H1 (cell line): ENCODE data around the gene DMC1. TPM values are rescaled to one million over a fixed set of nuclear protein-coding genes. Genes with fewer than 3 reads are reported as not detected.

ENCODE experiments used
- CTCF ChIA-PET: fragments of 300-600 bp; sonication (Branson Sonifier 250); formaldehyde crosslinking; loops from one replicate; lab custom pipeline; 2021; ENCODE audit not compliant: partially characterized antibody; lab: Charles Lee
- POLR2A ChIA-PET: fragments of 300-600 bp; sonication (Branson Sonifier 250); formaldehyde crosslinking; loops from one replicate; lab custom pipeline; 2021; ENCODE audit warnings: inconsistent platforms; ENCODE audit not compliant: partially characterized antibody; lab: Charles Lee
- DNase-seq, 2 experiments: peaks; one replicate each; pipeline versions ENCODE4 v3.0.0 to v3.0.0-alpha.2; 2010 to 2022; ENCODE audit warnings: low spot score in 2 of 2, low read depth in 1 of 2, mixed read lengths in 1 of 2
- FAIRE-seq: peaks from 2 replicates; lab custom pipeline; 2011; peaks lifted over from hg19 to GRCh38; lab: Jason Lieb, UNC
- H2AFZ ChIP-seq: 2 replicates; pipeline ENCODE4 v1.8.1; 2012; ENCODE audit warnings: low read length, inconsistent platforms
- H2AK5ac ChIP-seq: 2 replicates; pipeline ENCODE4 v1.6.1; 2013; ENCODE audit warnings: low read depth, low read length
- H2BK120ac ChIP-seq: replicated peaks from 2 replicates; pipeline ENCODE3; 2013; ENCODE audit warnings: low read depth, low read length, inconsistent platforms
- H2BK12ac ChIP-seq: 2 replicates; pipeline ENCODE4 v1.6.1; 2013; ENCODE audit warnings: low read depth, low read length
- H2BK15ac ChIP-seq: 2 replicates; pipeline ENCODE4 v1.6.1; 2013; ENCODE audit warnings: low read length
- H2BK20ac ChIP-seq: 2 replicates; pipeline ENCODE4 v1.6.1; 2013; ENCODE audit warnings: low read length
- H2BK5ac ChIP-seq: 2 replicates; pipeline ENCODE4 v1.6.1; 2013; ENCODE audit warnings: low read depth, low read length
- H3K14ac ChIP-seq: 2 replicates; pipeline ENCODE4 v1.6.1; 2013; ENCODE audit warnings: inconsistent platforms; ENCODE audit not compliant: insufficient read length
- H3K18ac ChIP-seq: 2 replicates; pipeline ENCODE4 v1.6.1; 2013; ENCODE audit warnings: low read length; ENCODE audit errors: extremely low read depth
- H3K23ac ChIP-seq: 2 replicates; pipeline ENCODE4 v1.6.1; 2013; ENCODE audit warnings: inconsistent platforms; ENCODE audit not compliant: insufficient read length
- H3K23me2 ChIP-seq: 2 replicates; pipeline ENCODE4 v1.6.1; 2013; ENCODE audit warnings: low read depth, low read length
- H3K27ac ChIP-seq: 2 replicates; pipeline ENCODE4 v1.6.1; 2011; ENCODE audit warnings: low read depth, low read length, inconsistent platforms
- H3K27me3 ChIP-seq, 4 experiments: replicated peaks in 1 of 4; 1 replicate in 1 of 4; 2 replicates in 3 of 4; pipeline versions ENCODE4 v1.6.1 to v1.8.1; 2011 to 2013; ENCODE audit warnings: low read length in 3 of 4, mild to moderate bottlenecking in 3 of 4, inconsistent platforms in 2 of 4, mixed read lengths in 2 of 4, moderate library complexity in 1 of 4; ENCODE audit not compliant: control insufficient read depth in 3 of 4, insufficient read depth in 3 of 4; ENCODE audit errors: extremely low read depth in 1 of 4
- H3K36me3 ChIP-seq, 4 experiments: 2 replicates each; pipeline versions ENCODE4 v1.6.1 to v1.8.1; 2011 to 2013; ENCODE audit warnings: mild to moderate bottlenecking in 4 of 4, low read length in 3 of 4, moderate library complexity in 2 of 4, control low read depth in 1 of 4, inconsistent platforms in 1 of 4; ENCODE audit not compliant: insufficient read depth in 4 of 4, control insufficient read depth in 2 of 4
- H3K4ac ChIP-seq: replicated peaks from 2 replicates; pipeline ENCODE3; 2013; ENCODE audit warnings: low read length, low read depth, mixed read lengths, inconsistent platforms; ENCODE audit not compliant: insufficient read length
- H3K4me1 ChIP-seq, 4 experiments: replicated peaks in 1 of 4; 1 replicate in 1 of 4; 2 replicates in 3 of 4; pipeline versions ENCODE4 v1.6.1 to v1.8.1; 2011 to 2013; ENCODE audit warnings: low read length in 3 of 4, inconsistent platforms in 2 of 4, mixed read lengths in 1 of 4; ENCODE audit not compliant: insufficient read depth in 4 of 4, control insufficient read depth in 3 of 4
- H3K4me2 ChIP-seq, 2 experiments: 2 replicates each; pipeline versions ENCODE4 v1.6.1 to v1.8.1; 2011 to 2013; ENCODE audit warnings: low read depth in 2 of 2, low read length in 2 of 2, control low read depth in 1 of 2, inconsistent platforms in 1 of 2, mild to moderate bottlenecking in 1 of 2; ENCODE audit not compliant: insufficient read depth in 1 of 2
- H3K4me3 ChIP-seq, 4 experiments: fragments of 200-600, 300-600 bp in 1 of 4; sonication (generic), shearing (Covaris generic), sonication (Bioruptor Twin) in 1 of 4; 2 replicates each; pipeline versions ENCODE4 v1.5.1 to v1.8.1; 2011 to 2016; ENCODE audit warnings: low read length in 4 of 4, low read depth in 3 of 4, control low read depth in 2 of 4, inconsistent platforms in 2 of 4, mild to moderate bottlenecking in 2 of 4, mixed read lengths in 1 of 4, moderate library complexity in 1 of 4; ENCODE audit not compliant: insufficient read depth in 2 of 4; ENCODE audit errors: extremely low read depth in 1 of 4
- H3K56ac ChIP-seq: replicated peaks from 2 replicates; pipeline ENCODE3; 2013; ENCODE audit warnings: low read depth, mild to moderate bottlenecking, mixed read lengths, low read length, inconsistent platforms; ENCODE audit not compliant: insufficient read length
- H3K79me1 ChIP-seq: 2 replicates; pipeline ENCODE4 v1.6.1; 2013; ENCODE audit warnings: low read depth, low read length, control low read depth
- H3K79me2 ChIP-seq, 2 experiments: 2 replicates each; pipeline versions ENCODE4 v1.6.1 to v1.8.1; 2012 to 2013; ENCODE audit warnings: low read length in 2 of 2, mild to moderate bottlenecking in 2 of 2, inconsistent platforms in 1 of 2; ENCODE audit not compliant: insufficient read depth in 2 of 2, control insufficient read depth in 1 of 2
- H3K9ac ChIP-seq, 4 experiments: replicated peaks in 1 of 4; 1 replicate in 1 of 4; 2 replicates in 3 of 4; pipeline versions ENCODE4 v1.6.1 to v1.8.1; 2011 to 2013; ENCODE audit warnings: low read depth in 3 of 4, low read length in 3 of 4, control low read depth in 2 of 4, mild to moderate bottlenecking in 2 of 4, moderate library complexity in 2 of 4, inconsistent platforms in 1 of 4; ENCODE audit errors: extremely low read depth in 1 of 4
- H3K9me3 ChIP-seq, 2 experiments: 2 replicates each; pipeline versions ENCODE4 v1.6.1 to v1.8.1; 2012 to 2013; ENCODE audit warnings: mild to moderate bottlenecking in 2 of 2, moderate library complexity in 2 of 2, control low read depth in 1 of 2, inconsistent platforms in 1 of 2, low read depth in 1 of 2, low read length in 1 of 2, mixed read lengths in 1 of 2; ENCODE audit not compliant: insufficient read depth in 2 of 2
- H4K20me1 ChIP-seq, 2 experiments: replicated peaks in 1 of 2; 2 replicates each; pipeline versions ENCODE3 to v1.8.1; 2011 to 2013; ENCODE audit warnings: inconsistent platforms in 2 of 2, low read length in 2 of 2, mild to moderate bottlenecking in 1 of 2; ENCODE audit not compliant: insufficient read depth in 2 of 2, control insufficient read depth in 1 of 2
- H4K5ac ChIP-seq: 2 replicates; pipeline ENCODE4 v1.6.1; 2013; ENCODE audit warnings: low read length, low read depth, mixed read lengths, inconsistent platforms; ENCODE audit not compliant: insufficient read length
- H4K8ac ChIP-seq: 2 replicates; pipeline ENCODE4 v1.8.0; 2013; ENCODE audit warnings: mild to moderate bottlenecking, moderate library complexity, low read length, inconsistent platforms; ENCODE audit not compliant: insufficient read depth; ENCODE audit errors: extremely low read depth
- H4K91ac ChIP-seq: replicated peaks from 2 replicates; pipeline ENCODE3; 2013; ENCODE audit warnings: low read length, mixed read lengths, inconsistent platforms; ENCODE audit not compliant: insufficient read length
- ATF3 ChIP-seq: IDR thresholded peaks from 2 replicates; pipeline ENCODE4 v1.6.1; 2011; ENCODE audit warnings: low read depth, mild to moderate bottlenecking, low read length; ENCODE audit not compliant: insufficient read depth
- CREB1 ChIP-seq: IDR thresholded peaks from 2 replicates; pipeline ENCODE4 v1.6.1; 2012; ENCODE audit warnings: inconsistent platforms
- HDAC6 ChIP-seq: IDR thresholded peaks from one replicate; pipeline ENCODE4 v1.7.1; 2012; ENCODE audit warnings: low read depth, mild to moderate bottlenecking, inconsistent platforms, low read length, moderate library complexity
- JUND ChIP-seq: IDR thresholded peaks from 2 replicates; pipeline ENCODE4 v1.6.1; 2011; ENCODE audit warnings: mild to moderate bottlenecking, improper control_type of control experiment, low read length
- KDM4A ChIP-seq: IDR thresholded peaks from one replicate; pipeline ENCODE4 v1.7.1; 2012; ENCODE audit warnings: low read depth, mild to moderate bottlenecking, moderate library complexity, low read length, inconsistent platforms; ENCODE audit not compliant: severe bottlenecking
- MAX ChIP-seq: IDR thresholded peaks from 2 replicates; pipeline ENCODE4 v1.6.1; 2012; ENCODE audit warnings: inconsistent platforms
- PHF8 ChIP-seq: fragments of 200-600 bp; sonication (generic); conservative IDR thresholded peaks from 2 replicates; pipeline ENCODE4 v1.7.1; 2012; ENCODE audit warnings: low read depth, mild to moderate bottlenecking, inconsistent platforms, low read length, moderate library complexity
- RXRA ChIP-seq: IDR thresholded peaks from 2 replicates; pipeline ENCODE4 v1.6.1; 2011; ENCODE audit warnings: low read depth, mild to moderate bottlenecking, low read length, moderate library complexity; ENCODE audit not compliant: insufficient read depth
- SIN3A ChIP-seq, 2 experiments: IDR thresholded peaks in 1 of 2; conservative IDR thresholded peaks in 1 of 2; 2 replicates each; pipeline ENCODE4 v1.6.1; 2011 to 2012; ENCODE audit warnings: low read length in 2 of 2, improper control_type of control experiment in 1 of 2, low read depth in 1 of 2, mild to moderate bottlenecking in 1 of 2
- SIX5 ChIP-seq: IDR thresholded peaks from 2 replicates; pipeline ENCODE4 v1.6.1; 2011; ENCODE audit warnings: mild to moderate bottlenecking, low read depth, low read length
- TCF12 ChIP-seq: IDR thresholded peaks from 2 replicates; pipeline ENCODE4 v1.6.1; 2011; ENCODE audit warnings: low read depth, mild to moderate bottlenecking, low read length
- YY1 ChIP-seq: IDR thresholded peaks from 2 replicates; pipeline ENCODE4 v1.6.1; 2011; ENCODE audit warnings: low read depth, mild to moderate bottlenecking, low read length
- ZNF274 ChIP-seq: IDR thresholded peaks from 2 replicates; pipeline ENCODE4 v1.7.0; 2012; ENCODE audit warnings: low read length, borderline replicate concordance; ENCODE audit errors: extremely low read depth
- WGBS, 2 experiments: shearing (Covaris generic) in 1 of 2; methylation state at CpG; one replicate each; pipeline versions ENCODE4 v1.1.6 to v1.1.7; 2013 to 2015; ENCODE audit warnings: low lambda C conversion rate in 2 of 2, mixed read lengths in 2 of 2, inconsistent platforms in 1 of 2, low coverage in 1 of 2, missing lambda C conversion rate in 1 of 2; ENCODE audit not compliant: insufficient replicate concordance in 2 of 2, insufficient coverage in 1 of 2, insufficient read length in 1 of 2; ENCODE audit errors: extremely low coverage in 1 of 2, missing lambda C conversion rate in 1 of 2; 5-methylcytosine and 5-hydroxymethylcytosine counted together
- polyA plus RNA-seq, 7 experiments: library from polyadenylated mRNA; depleted of rRNA in 3 of 7; stranded (reverse) in 5 of 7; unstranded in 2 of 7; fragments of >200 nt in 5 of 7; fragments of 200-250 nt in 2 of 7; gene quantifications; 1 replicate in 5 of 7; 2 replicates in 1 of 7; 4 replicates in 1 of 7; pipeline versions ENCODE4 v1.2.1 to v1.2.3, GENCODE V29; 2011 to 2013; ENCODE audit warnings: missing spikeins in 2 of 7, mixed read lengths in 2 of 7
- total RNA-seq: library from RNA; stranded (reverse); fragmentation: NEBNext Ultra II Directional; extraction: Animal tissue kit (Norgen Biotek cat#: 25700); gene quantifications from 2 replicates; pipeline ENCODE4 v1.2.1, GENCODE V29; 2021

DMC1 gene
- total and polyA plus RNA-seq, 2 of the 8 experiments (the other 6 are each of a cell fraction or from before 2014, with no cell fraction given): 3.8 to 7.2 TPM

- H2BK12ac ChIP-seq: no peak overlapping the region
- no peaks in the 10 kb centered on the region for H3K79me2 ChIP-seq
- ChIA-PET CTCF (interaction anchor here (1.1 to 2.6 kb wide), 8 partner anchors 8 to 102 kb away, joined by 3 to 11 read pairs (median 6); no protein-coding TSS in a partner anchor), POLR2A (interaction anchor here (1.6 to 40.8 kb wide), 3 partner anchors 9 to 20 kb away, joined by 5 to 1102 read pairs (median 5); no protein-coding TSS in a partner anchor)
- H4K8ac ChIP-seq: no peak overlapping the region
- peaks cover 0 to 24% (median 12%) of the 10 kb centered on the region in 4 experiments; a peak in 6 of 7 replicates for H3K27me3 ChIP-seq
- no peak overlapping the region for H2BK120ac ChIP-seq
- no peak overlapping the region for H3K4me2 ChIP-seq
- no peak overlapping the region for H2AK5ac ChIP-seq
- no peak for FAIRE-seq
- no peaks in the 10 kb centered on the region for H3K36me3 ChIP-seq
- H3K27ac ChIP-seq: no peak overlapping the region
- no peak overlapping the region for H4K91ac ChIP-seq
- peaks cover 9% of the 10 kb centered on the region; the same call in 1 of the 2 replicates for H3K23me2 ChIP-seq
- H3K4me3 ChIP-seq: no peak overlapping the region
- no peak for DNase-seq
- H2BK15ac ChIP-seq: no peak overlapping the region
- peaks cover 0 to 9% (median 6%) of the 10 kb centered on the region in 4 experiments; a peak in 5 of 7 replicates for H3K4me1 ChIP-seq
- no peaks in the 10 kb centered on the region for H3K9me3 ChIP-seq
- H2AFZ ChIP-seq: no peak overlapping the region
- no peak overlapping the region for H3K14ac ChIP-seq
- H3K23ac ChIP-seq: no peak overlapping the region
- H2BK20ac ChIP-seq: no peak overlapping the region
- H3K18ac ChIP-seq: no peak overlapping the region
- 97% methylated on average over 6 of the region's 6 CpGs; no CpG with 5 or more reads in 1 of the 2 experiments for WGBS, 2 experiments
- H3K56ac ChIP-seq: no peak overlapping the region
- no peak overlapping the region for H2BK5ac ChIP-seq
- H4K20me1 ChIP-seq: no peaks in the 10 kb centered on the region
- no peaks in the 10 kb centered on the region for H3K79me1 ChIP-seq
- no peak overlapping the region for H3K9ac ChIP-seq
- no peak overlapping the region for H4K5ac ChIP-seq
- H3K4ac ChIP-seq: no peak overlapping the region
- TF ChIP-seq YY1: no peak
- TF ChIP-seq TCF12: no peak
- TF ChIP-seq SIN3A (conservative IDR thresholded peaks at IDR 0.05 in 1 of 2, IDR thresholded peaks at IDR 0.05 in 1 of 2; ENCODE audit: low read depth in 1 of 2, low read length in 2 of 2): no peak
- no peak for TF ChIP-seq PHF8
- no peak for TF ChIP-seq SIX5
- TF ChIP-seq KDM4A: no peak
- TF ChIP-seq RXRA: no peak
- TF ChIP-seq CREB1: no peak
- TF ChIP-seq ATF3: no peak
- no peak for TF ChIP-seq JUND
- TF ChIP-seq HDAC6: no peak
- no peak for TF ChIP-seq ZNF274
- TF ChIP-seq MAX: no peak
Observed at GRCh38 chr22:38469306-38469781, 100.6 kb downstream of the DMC1 start.
